Stimulated activated naive B cell treated with anti-CD40 and anti-IgM and Interleukin-4, amounts not matched to agents 10 μg/mL and 1 μg/mL and 100 μg/mL, for 72 hours (primary cell): Measurements from ENCODE around the gene SLC35A5.

Experiments
- ATAC-seq, 2 donors: fragments of 150-1000 bp; cut with Tn5 transposase; replicated peaks; 2 replicates each; pipeline ENCODE4 v1.10.0; 2021; ENCODE audit warnings: moderate library complexity in 1 of 2
- DNase-seq: peaks from one replicate; pipeline ENCODE4 v3.0.0; 2021
- H3K27ac Mint-ChIP-seq: one replicate; pipeline ENCODE4 v1.8.0; 2022; ENCODE audit warnings: mild to moderate bottlenecking, mixed read lengths
- H3K27me3 Mint-ChIP-seq, 2 donors: one replicate each; pipeline ENCODE4 v1.8.0; 2022; ENCODE audit warnings: mixed read lengths in 2 of 2
- H3K36me3 Mint-ChIP-seq, 2 donors: one replicate each; pipeline ENCODE4 v1.8.0; 2022; ENCODE audit warnings: mixed read lengths in 2 of 2, mild to moderate bottlenecking in 1 of 2
- H3K4me1 Mint-ChIP-seq, 2 donors: one replicate each; pipeline ENCODE4 v1.8.0; 2022; ENCODE audit warnings: mixed read lengths in 2 of 2, mild to moderate bottlenecking in 1 of 2
- H3K4me3 Mint-ChIP-seq, 2 donors: one replicate each; pipeline ENCODE4 v1.8.0; 2022; ENCODE audit warnings: mild to moderate bottlenecking in 2 of 2, mixed read lengths in 2 of 2, moderate library complexity in 1 of 2
- H3K9me3 Mint-ChIP-seq, 2 donors: one replicate each; pipeline ENCODE4 v1.8.0; 2022; ENCODE audit warnings: mixed read lengths in 2 of 2, mild to moderate bottlenecking in 1 of 2

SLC35A5 gene

GRCh38 chr3:112587336-112587735 is 25.5 kb downstream of the SLC35A5 start:
- Mint-ChIP-seq H3K4me1 (peaks cover 21 to 35% of the 10 kb centered on the region in 2 donors), H3K27ac (peak overlapping the region; percentile 6), H3K36me3 (peaks cover 27 to 60% of the 10 kb centered on the region in 2 donors), H3K4me3 (no peak overlapping the region), H3K9me3 (no peaks in the 10 kb centered on the region), H3K27me3 (no peaks in the 10 kb centered on the region)
- no peak for ATAC-seq
- DNase-seq: no peak

- Mint-ChIP-seq H3K36me3 (peaks cover 27 to 59% of the 10 kb centered on the region in 2 donors), H3K27me3 (no peaks in the 10 kb centered on the region), H3K4me3 (no peak overlapping the region), H3K9me3 (peaks cover 3 to 5% of the 10 kb centered on the region in 2 donors), H3K4me1 (peaks cover 11 to 17% of the 10 kb centered on the region in 2 donors), H3K27ac (no peak overlapping the region)
- ATAC-seq (no peak), DNase-seq (no peak)
These were observed 31.4 kb downstream of the SLC35A5 start for GRCh38 chr3:112593258-112593657.

DNA sequence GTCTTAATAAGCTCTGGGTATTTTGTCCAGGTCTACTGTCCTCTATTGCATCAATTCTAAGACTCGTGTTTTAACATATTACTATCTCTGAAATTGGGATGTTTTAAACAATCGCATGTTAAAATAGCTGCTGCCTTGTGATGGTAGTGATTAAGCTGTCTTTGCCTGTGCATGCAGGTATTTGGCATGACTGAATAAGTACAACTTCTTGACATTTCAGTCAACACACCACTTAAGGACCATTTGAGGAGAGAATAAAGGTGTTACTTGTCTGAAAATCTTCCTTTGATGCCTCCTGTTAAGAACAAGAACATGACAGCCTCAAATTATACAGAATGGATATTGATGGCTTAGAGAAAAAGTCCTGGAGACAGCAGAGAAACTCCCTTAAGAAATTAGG is 33.0 kb downstream of the SLC35A5 start:
- ATAC-seq (no peak), DNase-seq (no peak)
- no peaks in the 10 kb centered on the region for H3K27me3 Mint-ChIP-seq
- H3K27ac Mint-ChIP-seq: no peak overlapping the region
- H3K9me3 Mint-ChIP-seq: peaks cover 3 to 5% of the 10 kb centered on the region in 2 donors
- H3K4me1 Mint-ChIP-seq: peaks cover 11 to 17% of the 10 kb centered on the region in 2 donors
- H3K4me3 Mint-ChIP-seq: no peak overlapping the region
- H3K36me3 Mint-ChIP-seq: peaks cover 23 to 48% of the 10 kb centered on the region in 2 donors

DNA sequence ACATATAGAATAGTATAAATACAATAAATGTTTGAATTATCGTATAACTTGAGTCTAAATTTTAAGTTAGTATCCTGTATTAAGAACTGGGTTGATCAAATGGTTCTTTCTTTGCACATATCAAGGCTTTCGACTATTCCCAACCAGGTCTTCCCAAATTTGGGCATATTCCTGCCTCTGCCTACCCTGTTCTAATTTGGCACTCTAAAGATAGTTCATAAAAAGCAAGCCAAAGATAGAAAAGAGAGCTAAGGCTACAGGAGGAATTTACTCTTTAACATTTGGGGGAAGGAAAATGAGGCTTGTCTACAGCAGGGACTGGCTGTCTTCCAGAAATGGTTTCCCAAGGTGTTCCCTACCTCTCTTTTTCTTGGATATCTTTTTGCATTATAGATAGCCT is 36.1 kb downstream of the SLC35A5 start:
- no peak for DNase-seq
- Mint-ChIP-seq H3K36me3 (peaks cover 12 to 24% of the 10 kb centered on the region in 2 donors), H3K27ac (no peak overlapping the region), H3K27me3 (no peaks in the 10 kb centered on the region), H3K4me1 (peaks cover 11% of the 10 kb centered on the region in 2 donors), H3K4me3 (no peak overlapping the region), H3K9me3 (peaks cover under 1 to 2% of the 10 kb centered on the region in 2 donors)
- ATAC-seq: no peak

- Mint-ChIP-seq H3K36me3 (peaks cover 8 to 18% of the 10 kb centered on the region in 2 donors), H3K27me3 (no peaks in the 10 kb centered on the region), H3K4me1 (peaks cover 8 to 10% of the 10 kb centered on the region in 2 donors), H3K4me3 (no peak overlapping the region), H3K9me3 (no peaks in the 10 kb centered on the region), H3K27ac (no peak overlapping the region)
- no peak for DNase-seq
- ATAC-seq: no peak
These were observed 36.9 kb downstream of the SLC35A5 start for GRCh38 chr3:112598731-112599130.

DNA sequence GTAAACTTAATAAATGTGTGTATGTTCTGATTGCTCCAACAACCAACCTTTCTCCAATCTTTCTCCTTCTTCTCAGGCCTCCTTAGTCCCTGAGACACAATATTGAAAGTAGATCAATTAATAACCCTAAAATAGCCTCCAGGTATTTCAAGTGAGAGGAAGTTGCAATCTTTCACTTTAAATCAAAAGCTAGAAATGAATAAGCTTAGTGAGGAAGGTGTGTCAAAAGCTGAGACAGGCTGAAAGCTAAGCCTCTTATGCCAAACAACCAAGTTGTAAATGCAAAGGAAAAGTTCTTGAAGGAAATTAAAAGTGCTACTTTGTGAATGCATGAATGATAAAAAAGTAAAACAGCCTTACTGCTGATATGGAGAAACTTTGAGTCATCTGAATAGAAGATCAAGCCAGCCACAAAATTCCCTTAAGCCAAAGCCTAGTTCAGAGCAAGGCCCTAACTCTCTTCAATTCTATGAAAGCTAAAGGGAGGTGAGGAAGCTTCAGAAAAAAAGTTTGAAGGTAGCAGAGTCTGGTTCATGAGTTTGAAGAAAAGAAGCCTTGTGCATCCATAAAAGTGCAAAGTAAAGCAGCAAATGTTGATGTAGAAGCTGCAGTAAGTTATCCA is 40.5 kb downstream of the SLC35A5 start:
- peak overlapping the region in 1 of 2 donors; percentile 28 for H3K4me3 Mint-ChIP-seq
- peaks cover 3% of the 10 kb centered on the region in 2 donors for H3K36me3 Mint-ChIP-seq
- no peaks in the 10 kb centered on the region for H3K9me3 Mint-ChIP-seq
- peaks cover 8 to 10% of the 10 kb centered on the region in 2 donors for H3K4me1 Mint-ChIP-seq
- peaks cover 0 to 8% of the 10 kb centered on the region in 2 donors for H3K27me3 Mint-ChIP-seq
- DNase-seq: no peak
- peak; percentile 82 to 88 for ATAC-seq
- H3K27ac Mint-ChIP-seq: no peak overlapping the region

GRCh38 chr3:112604536-112604935 is 42.7 kb downstream of the SLC35A5 start:
- DNase-seq: no peak
- no peak overlapping the region for H3K27ac Mint-ChIP-seq
- H3K4me1 Mint-ChIP-seq: peaks cover 8 to 10% of the 10 kb centered on the region in 2 donors
- H3K9me3 Mint-ChIP-seq: no peaks in the 10 kb centered on the region
- H3K27me3 Mint-ChIP-seq: peaks cover 4 to 16% of the 10 kb centered on the region in 2 donors
- no peak for ATAC-seq
- H3K36me3 Mint-ChIP-seq: no peaks in the 10 kb centered on the region
- no peak overlapping the region for H3K4me3 Mint-ChIP-seq

- H3K4me3 Mint-ChIP-seq: no peak overlapping the region
- no peak for DNase-seq
These were observed 43.4 kb downstream of the SLC35A5 start for GRCh38 chr3:112605285-112605684.

DNA sequence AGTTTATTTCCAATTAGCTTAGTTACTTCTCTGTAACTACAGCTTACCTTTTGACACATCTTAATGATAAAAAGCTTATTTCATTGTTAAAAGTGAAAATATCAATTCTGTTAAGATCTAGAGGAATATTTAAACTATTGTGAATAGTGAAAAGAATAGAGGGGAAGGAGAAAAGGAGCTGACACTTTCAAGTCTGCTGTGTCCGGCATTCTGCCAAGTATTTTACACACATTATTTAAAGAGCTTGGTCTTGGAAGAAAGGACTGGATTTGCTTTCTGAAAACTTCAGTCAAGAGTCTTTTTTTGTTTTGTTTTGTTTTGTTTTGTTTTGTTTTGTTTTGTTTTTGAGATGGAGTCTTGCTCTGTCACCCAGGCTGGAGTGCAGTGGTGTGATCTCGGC is 44.3 kb downstream of the SLC35A5 start:
- DNase-seq: no peak

More at GRCh38 chr3:112605285-112605684, 43.4 kb downstream of the SLC35A5 start:
- no peak overlapping the region for H3K27ac Mint-ChIP-seq
- H3K4me1 Mint-ChIP-seq: peaks cover 8 to 10% of the 10 kb centered on the region in 2 donors
- no peak for ATAC-seq
- H3K27me3 Mint-ChIP-seq: peaks cover 6 to 16% of the 10 kb centered on the region in 2 donors
- H3K9me3 Mint-ChIP-seq: no peaks in the 10 kb centered on the region
- H3K36me3 Mint-ChIP-seq: no peaks in the 10 kb centered on the region

DNA sequence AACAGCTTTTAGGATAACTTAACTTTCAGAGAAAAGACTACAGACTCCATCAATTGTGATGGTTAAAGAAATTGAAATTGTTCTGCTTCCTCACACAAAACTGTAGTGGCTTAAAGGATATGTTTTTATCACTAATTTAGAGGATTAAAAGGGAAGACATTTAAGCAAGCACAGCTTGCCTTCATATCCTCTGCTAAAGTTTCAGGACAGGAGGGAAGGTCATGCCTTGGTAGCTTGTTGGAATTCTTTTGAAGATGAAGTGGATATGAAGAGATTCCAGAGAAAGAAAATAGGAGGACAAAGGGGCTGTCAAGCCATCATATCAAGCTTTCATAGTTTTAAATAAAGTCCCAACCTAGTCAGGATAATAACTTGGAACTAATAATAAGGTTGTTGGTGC is 46.0 kb downstream of the SLC35A5 start:
- DNase-seq (no peak), ATAC-seq (no peak)
- Mint-ChIP-seq H3K9me3 (no peaks in the 10 kb centered on the region), H3K27me3 (peaks cover 8 to 16% of the 10 kb centered on the region in 2 donors), H3K4me3 (no peak overlapping the region), H3K4me1 (no peaks in the 10 kb centered on the region), H3K27ac (no peak overlapping the region), H3K36me3 (no peaks in the 10 kb centered on the region)

More for the DNA sequence above, 44.3 kb downstream of the SLC35A5 start:
- Mint-ChIP-seq H3K4me1 (peaks cover 8 to 10% of the 10 kb centered on the region in 2 donors), H3K27me3 (peaks cover 8 to 16% of the 10 kb centered on the region in 2 donors), H3K4me3 (no peak overlapping the region), H3K36me3 (no peaks in the 10 kb centered on the region), H3K27ac (no peak overlapping the region), H3K9me3 (no peaks in the 10 kb centered on the region)
- ATAC-seq: no peak

- Mint-ChIP-seq H3K36me3 (no peaks in the 10 kb centered on the region), H3K4me3 (no peak overlapping the region), H3K4me1 (no peaks in the 10 kb centered on the region), H3K27ac (no peak overlapping the region), H3K27me3 (peaks cover 8 to 16% of the 10 kb centered on the region in 2 donors), H3K9me3 (no peaks in the 10 kb centered on the region)
- DNase-seq (no peak), ATAC-seq (peak; percentile 57 to 62)
These were observed 48.3 kb downstream of the SLC35A5 start for GRCh38 chr3:112610121-112610520.

- H3K4me3 Mint-ChIP-seq: no peak overlapping the region
- H3K27me3 Mint-ChIP-seq: peaks cover 8 to 10% of the 10 kb centered on the region in 2 donors
- H3K4me1 Mint-ChIP-seq: no peaks in the 10 kb centered on the region
- no peak for ATAC-seq
- H3K9me3 Mint-ChIP-seq: no peaks in the 10 kb centered on the region
- no peak overlapping the region for H3K27ac Mint-ChIP-seq
- DNase-seq: no peak
- no peaks in the 10 kb centered on the region for H3K36me3 Mint-ChIP-seq
These were observed 50.1 kb downstream of the SLC35A5 start for GRCh38 chr3:112611752-112612515.

DNA sequence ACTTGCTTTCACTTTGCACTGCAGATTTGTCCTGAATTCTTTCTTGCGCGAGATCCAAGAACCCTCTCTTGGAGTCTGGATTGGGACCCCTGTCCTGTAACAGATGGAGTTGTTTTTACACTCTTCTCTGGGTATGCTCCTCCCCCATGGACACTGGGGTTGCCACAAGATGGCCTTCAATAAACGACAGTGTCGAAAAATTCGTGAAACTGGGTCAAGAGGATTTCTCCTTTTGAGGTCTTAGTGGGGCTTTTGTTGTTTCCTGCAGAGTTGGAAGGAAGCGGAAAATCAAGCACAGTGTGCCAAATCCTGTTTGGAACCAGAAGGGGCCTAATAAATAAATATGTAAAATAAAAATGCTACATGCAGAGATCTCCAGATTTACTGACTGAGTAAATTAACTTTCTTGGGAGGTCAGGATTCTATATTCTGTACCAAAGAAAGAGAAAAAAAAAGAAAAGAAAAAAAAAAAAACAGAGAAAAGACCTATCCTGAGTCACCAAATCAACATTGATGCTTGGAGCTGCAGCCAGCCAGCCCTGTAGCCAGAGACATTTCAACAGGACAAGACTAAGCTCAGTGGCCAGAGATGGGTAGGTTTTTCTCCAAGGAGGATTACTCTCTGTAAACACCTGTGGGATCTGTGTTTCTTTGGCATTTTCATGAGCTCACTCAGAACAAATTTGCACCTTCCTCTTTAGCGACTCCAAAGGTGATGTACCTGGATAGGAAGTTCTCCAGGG is 54.3 kb downstream of the SLC35A5 start:
- Mint-ChIP-seq H3K4me3 (no peak overlapping the region), H3K36me3 (no peaks in the 10 kb centered on the region), H3K27ac (no peak overlapping the region), H3K9me3 (peaks cover 0 to under 1% of the 10 kb centered on the region in 2 donors), H3K27me3 (no peaks in the 10 kb centered on the region), H3K4me1 (peaks cover 0 to 9% of the 10 kb centered on the region in 2 donors)
- ATAC-seq (no peak), DNase-seq (no peak)

DNA sequence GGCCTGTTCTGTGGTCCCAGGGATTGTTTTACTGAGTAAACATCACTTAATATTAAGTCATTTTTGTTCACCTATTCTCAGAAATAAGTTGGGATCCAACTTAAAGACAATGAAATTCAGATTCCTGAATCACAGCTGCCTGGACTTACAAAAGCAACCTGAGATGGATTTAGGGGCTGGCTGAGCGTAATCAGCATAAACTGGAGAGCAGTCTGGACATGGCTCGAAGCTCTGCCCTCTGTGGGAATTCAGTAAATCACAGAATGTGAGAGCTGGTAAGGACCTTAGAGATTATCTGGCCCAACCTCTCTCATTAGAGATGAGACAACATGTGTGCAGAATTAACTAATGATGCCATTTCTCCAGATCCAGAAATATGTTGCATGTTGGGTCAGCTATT is 55.4 kb downstream of the SLC35A5 start:
- Mint-ChIP-seq H3K27ac (no peak overlapping the region), H3K27me3 (no peaks in the 10 kb centered on the region), H3K9me3 (peaks cover 0 to 2% of the 10 kb centered on the region in 2 donors), H3K4me3 (no peak overlapping the region), H3K4me1 (peaks cover 0 to 9% of the 10 kb centered on the region in 2 donors), H3K36me3 (no peaks in the 10 kb centered on the region)
- no peak for ATAC-seq
- no peak for DNase-seq
